ENCODE measurements around the gene ZNF862. TPM values are rescaled to one million over a fixed set of nuclear protein-coding genes. Genes with fewer than 3 reads are reported as not detected.

ZNF862 gene
- total RNA-seq, 4 donors from 2014 or later = 19.8 to 36.4 (median 23.0) TPM

- H3K36me3 ChIP-seq = peaks cover 0 to 12% (median 0%) of the 10 kb centered on the region in 3 donors
- H3K4me3 ChIP-seq = no peak overlapping the region
- H3K9me3 ChIP-seq = no peaks in the 10 kb centered on the region
- H3K27ac ChIP-seq = no peak overlapping the region
- H3K4me1 ChIP-seq = no peaks in the 10 kb centered on the region
- no peaks in the 10 kb centered on the region for H3K27me3 ChIP-seq
- TF ChIP-seq CTCF (IDR thresholded peaks at IDR 0.05) (no peak), POLR2A (IDR thresholded peaks at IDR 0.05) (no peak)
- DNase-seq = no peak
These were observed 7.2 kb downstream of the ZNF862 start for GRCh38 chr7:149845257-149845980.

GRCh38 chr7:149846021-149846420 lies 7.8 kb downstream of the ZNF862 start:
- Histone ChIP-seq H3K4me3 (no peak overlapping the region), H3K27ac (no peak overlapping the region), H3K9me3 (no peaks in the 10 kb centered on the region), H3K27me3 (no peaks in the 10 kb centered on the region), H3K36me3 (peaks cover 0 to 12% (median 0%) of the 10 kb centered on the region in 3 donors), H3K4me1 (no peaks in the 10 kb centered on the region)
- TF ChIP-seq CTCF (IDR thresholded peaks at IDR 0.05) (no peak), POLR2A (IDR thresholded peaks at IDR 0.05) (no peak)
- no peak for DNase-seq

- DNase-seq = no peak
- Histone ChIP-seq H3K9me3 (no peaks in the 10 kb centered on the region), H3K27me3 (no peaks in the 10 kb centered on the region), H3K27ac (no peak overlapping the region), H3K4me3 (no peak overlapping the region), H3K4me1 (no peaks in the 10 kb centered on the region), H3K36me3 (peaks cover 0 to 12% (median 0%) of the 10 kb centered on the region in 3 donors)
- no peak for TF ChIP-seq POLR2A (IDR thresholded peaks at IDR 0.05)
These were observed 8.4 kb downstream of the ZNF862 start for GRCh38 chr7:149846436-149847046.

- H3K36me3 ChIP-seq = peaks cover 0 to 12% (median 0%) of the 10 kb centered on the region in 3 donors
- H3K4me1 ChIP-seq = no peaks in the 10 kb centered on the region
- no peaks in the 10 kb centered on the region for H3K27me3 ChIP-seq
- no peaks in the 10 kb centered on the region for H3K9me3 ChIP-seq
- no peak for TF ChIP-seq CTCF (IDR thresholded peaks at IDR 0.05)
- no peak for TF ChIP-seq POLR2A (IDR thresholded peaks at IDR 0.05)
- no peak overlapping the region for H3K4me3 ChIP-seq
- DNase-seq = no peak
- H3K27ac ChIP-seq = no peak overlapping the region
These were observed 11.0 kb downstream of the ZNF862 start for GRCh38 chr7:149849174-149849573.

GRCh38 chr7:149850007-149850594 lies 11.9 kb downstream of the ZNF862 start:
- TF ChIP-seq CTCF (IDR thresholded peaks at IDR 0.05) (no peak), POLR2A (IDR thresholded peaks at IDR 0.05) (no peak)
- DNase-seq = no peak
- peaks cover 0 to 12% (median 0%) of the 10 kb centered on the region in 3 donors for H3K36me3 ChIP-seq

GRCh38 chr7:149850716-149851115 lies 12.5 kb downstream of the ZNF862 start:
- Histone ChIP-seq H3K27ac (no peak overlapping the region), H3K27me3 (no peaks in the 10 kb centered on the region), H3K4me3 (no peak overlapping the region), H3K36me3 (peaks cover 0 to 12% (median 0%) of the 10 kb centered on the region in 3 donors), H3K9me3 (no peaks in the 10 kb centered on the region), H3K4me1 (peaks cover 0 to 2% (median 0%) of the 10 kb centered on the region in 4 donors)
- no peak for DNase-seq
- TF ChIP-seq CTCF (IDR thresholded peaks at IDR 0.05) = no peak

More at GRCh38 chr7:149850007-149850594, 11.9 kb downstream of the ZNF862 start:
- Histone ChIP-seq H3K4me3 (no peak overlapping the region), H3K9me3 (no peaks in the 10 kb centered on the region), H3K27me3 (no peaks in the 10 kb centered on the region), H3K27ac (no peak overlapping the region), H3K4me1 (peaks cover 0 to 2% (median 0%) of the 10 kb centered on the region in 4 donors)

All from Peyer's patch (tissue), 4 donors.